ENCODE results near the gene CACNG6. TPM values are rescaled to one million over a fixed set of nuclear protein-coding genes. Genes with fewer than 3 reads are reported as not detected.

Gene CACNG6, protein sequence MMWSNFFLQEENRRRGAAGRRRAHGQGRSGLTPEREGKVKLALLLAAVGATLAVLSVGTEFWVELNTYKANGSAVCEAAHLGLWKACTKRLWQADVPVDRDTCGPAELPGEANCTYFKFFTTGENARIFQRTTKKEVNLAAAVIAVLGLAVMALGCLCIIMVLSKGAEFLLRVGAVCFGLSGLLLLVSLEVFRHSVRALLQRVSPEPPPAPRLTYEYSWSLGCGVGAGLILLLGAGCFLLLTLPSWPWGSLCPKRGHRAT
- 0.54 and 0.69 TPM in 2 replicates for total RNA-seq

DNA sequence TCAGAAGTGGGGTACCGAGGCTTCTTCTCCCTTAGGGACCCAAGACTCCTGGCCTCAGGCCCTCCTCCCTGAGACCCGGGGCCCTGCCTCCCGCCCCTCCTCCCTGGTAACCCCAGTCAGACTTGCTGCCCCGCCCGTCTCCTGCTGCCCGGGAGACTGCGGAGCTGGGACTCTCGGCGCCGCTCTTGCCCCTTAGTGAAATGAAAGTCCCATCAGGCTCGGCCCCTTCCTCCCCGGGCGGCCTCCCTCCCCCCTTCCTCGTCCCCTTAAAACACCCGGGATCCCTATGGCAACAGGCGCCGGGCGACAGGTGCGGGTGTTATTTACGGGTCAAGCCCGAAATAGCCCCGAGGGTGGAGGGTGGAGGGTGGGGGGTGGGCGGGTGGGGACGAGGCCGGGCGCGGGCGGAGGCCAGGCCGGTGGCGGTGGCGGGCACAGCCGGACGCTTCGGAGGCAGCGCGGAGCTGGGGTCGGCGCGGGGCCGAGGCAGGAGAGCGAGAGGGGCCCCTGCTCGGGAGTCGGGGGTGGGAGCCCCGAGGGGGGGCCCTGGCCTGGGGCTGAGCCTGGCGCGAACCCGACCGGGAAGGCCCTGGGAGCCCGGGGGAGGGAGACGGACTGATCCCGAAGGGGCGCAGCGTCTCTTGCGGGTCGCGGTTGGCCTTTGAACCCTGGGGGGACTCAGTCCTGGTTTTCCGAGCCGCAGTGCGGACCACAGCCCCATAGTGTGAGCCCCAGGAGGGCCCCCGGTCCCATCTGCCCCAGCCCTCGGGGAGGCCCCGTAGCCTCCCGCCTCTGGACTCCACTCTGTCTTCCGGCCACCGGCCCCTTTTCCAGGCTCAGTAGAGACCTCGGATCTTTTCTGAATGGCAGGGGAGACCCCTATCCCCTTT is at the start of gene CACNG6:
Gene CACNG6, plus strand, starts transcription at position 414 of the 890 bp plus-strand sequence. CDS start 1,241 bp downstream, outside the sequence.

DNA sequence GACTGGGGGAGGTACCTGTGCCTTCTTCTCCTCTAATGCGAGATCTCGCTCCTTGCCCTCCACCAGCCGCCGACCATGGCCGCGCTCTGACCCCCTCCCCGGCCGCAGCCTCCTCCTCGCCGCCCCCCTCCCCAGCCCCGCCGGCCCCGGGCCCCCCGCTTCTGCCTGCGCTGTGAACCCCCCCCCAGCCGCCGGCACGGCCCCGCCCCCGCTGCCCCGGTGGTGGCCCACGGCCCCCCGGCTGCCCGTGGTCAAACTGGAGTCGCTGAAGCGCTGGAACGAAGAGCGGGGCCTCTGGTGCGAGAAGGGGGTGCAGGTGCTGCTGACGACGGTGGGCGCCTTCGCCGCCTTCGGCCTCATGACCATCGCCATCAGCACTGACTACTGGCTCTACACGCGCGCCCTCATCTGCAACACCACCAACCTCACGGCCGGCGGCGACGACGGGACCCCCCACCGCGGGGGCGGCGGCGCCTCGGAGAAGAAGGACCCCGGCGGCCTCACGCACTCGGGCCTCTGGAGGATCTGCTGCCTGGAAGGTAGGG is 28.5 kb upstream of the CACNG6 start, which contains the start of gene CACNG8:
Gene CACNG8, plus strand, starts transcription at position 51 of the 545 bp plus-strand sequence.

Other genes with a start within 250 kb of the CACNG6 start
- gene NLRP12, start 167.3 kb upstream of the CACNG6 start, total RNA-seq = 0.22 and 0.43 TPM in 2 replicates
- gene MYADM, start 123.8 kb upstream of the CACNG6 start, total RNA-seq = 6.0 and 11.6 TPM in 2 replicates
- not detected in 2 replicates for gene PRKCG, start 109.4 kb upstream of the CACNG6 start, total RNA-seq
- not detected in 2 replicates for gene CACNG7, start 82.4 kb upstream of the CACNG6 start, total RNA-seq
- under 0.01 and 0.17 TPM in 2 replicates for gene CACNG8, start 28.7 kb upstream of the CACNG6 start, total RNA-seq
- gene VSTM1, start 72.3 kb downstream of the CACNG6 start, total RNA-seq = not detected in 2 replicates
- gene TARM1, start 89.7 kb downstream of the CACNG6 start, total RNA-seq = not detected in 2 replicates
- gene OSCAR, start 109.2 kb downstream of the CACNG6 start, total RNA-seq = not detected in 2 replicates
- gene NDUFA3, start 111.2 kb downstream of the CACNG6 start, total RNA-seq = 14.5 and 18.1 TPM in 2 replicates
- gene TFPT, start 124.0 kb downstream of the CACNG6 start, total RNA-seq = 18.8 and 21.1 TPM in 2 replicates
- 48.8 and 54.8 TPM in 2 replicates for gene PRPF31, start 124.1 kb downstream of the CACNG6 start, total RNA-seq
- 5.7 and 9.2 TPM in 2 replicates for gene CNOT3, start 146.1 kb downstream of the CACNG6 start, total RNA-seq
- gene LENG1, start 168.1 kb downstream of the CACNG6 start, total RNA-seq = 4.9 and 5.7 TPM in 2 replicates
- 0.34 and 0.54 TPM in 2 replicates for gene TMC4, start 181.5 kb downstream of the CACNG6 start, total RNA-seq
- gene MBOAT7, start 197.9 kb downstream of the CACNG6 start, total RNA-seq = 6.6 and 8.7 TPM in 2 replicates
- gene TSEN34, start 199.7 kb downstream of the CACNG6 start, total RNA-seq = 40.1 and 41.5 TPM in 2 replicates
- gene RPS9, start 209.2 kb downstream of the CACNG6 start, total RNA-seq = 3,120 and 3,598 TPM in 2 replicates
- not detected in 2 replicates for gene LILRB3, start 231.4 kb downstream of the CACNG6 start, total RNA-seq

Measured in dermis lymphatic vessel endothelial cell (primary cell).